H1 (cell line): ENCODE data around the gene ARL8A. TPM values are rescaled to one million over a fixed set of nuclear protein-coding genes. Genes with fewer than 3 reads are reported as not detected.

Experiments
- CTCF ChIA-PET: fragments of 300-600 bp; sonication (Branson Sonifier 250); formaldehyde crosslinking; loops from one replicate; lab custom pipeline; 2021; ENCODE audit not compliant: partially characterized antibody; lab: Charles Lee
- POLR2A ChIA-PET: fragments of 300-600 bp; sonication (Branson Sonifier 250); formaldehyde crosslinking; loops from one replicate; lab custom pipeline; 2021; ENCODE audit warnings: inconsistent platforms; ENCODE audit not compliant: partially characterized antibody; lab: Charles Lee
- DNase-seq, 2 experiments: peaks; one replicate each; pipeline versions ENCODE4 v3.0.0 to v3.0.0-alpha.2; 2010 to 2022; ENCODE audit warnings: low spot score in 2 of 2, low read depth in 1 of 2, mixed read lengths in 1 of 2
- FAIRE-seq: peaks from 2 replicates; lab custom pipeline; 2011; peaks lifted over from hg19 to GRCh38; lab: Jason Lieb, UNC
- H2AFZ ChIP-seq: 2 replicates; pipeline ENCODE4 v1.8.1; 2012; ENCODE audit warnings: low read length, inconsistent platforms
- H2AK5ac ChIP-seq: 2 replicates; pipeline ENCODE4 v1.6.1; 2013; ENCODE audit warnings: low read depth, low read length
- H2BK120ac ChIP-seq: replicated peaks from 2 replicates; pipeline ENCODE3; 2013; ENCODE audit warnings: low read depth, low read length, inconsistent platforms
- H2BK12ac ChIP-seq: 2 replicates; pipeline ENCODE4 v1.6.1; 2013; ENCODE audit warnings: low read depth, low read length
- H2BK15ac ChIP-seq: 2 replicates; pipeline ENCODE4 v1.6.1; 2013; ENCODE audit warnings: low read length
- H2BK20ac ChIP-seq: 2 replicates; pipeline ENCODE4 v1.6.1; 2013; ENCODE audit warnings: low read length
- H2BK5ac ChIP-seq: 2 replicates; pipeline ENCODE4 v1.6.1; 2013; ENCODE audit warnings: low read depth, low read length
- H3K14ac ChIP-seq: 2 replicates; pipeline ENCODE4 v1.6.1; 2013; ENCODE audit warnings: inconsistent platforms; ENCODE audit not compliant: insufficient read length
- H3K18ac ChIP-seq: 2 replicates; pipeline ENCODE4 v1.6.1; 2013; ENCODE audit warnings: low read length; ENCODE audit errors: extremely low read depth
- H3K23ac ChIP-seq: 2 replicates; pipeline ENCODE4 v1.6.1; 2013; ENCODE audit warnings: inconsistent platforms; ENCODE audit not compliant: insufficient read length
- H3K23me2 ChIP-seq: 2 replicates; pipeline ENCODE4 v1.6.1; 2013; ENCODE audit warnings: low read depth, low read length
- H3K27ac ChIP-seq: 2 replicates; pipeline ENCODE4 v1.6.1; 2011; ENCODE audit warnings: low read depth, low read length, inconsistent platforms
- H3K27me3 ChIP-seq, 4 experiments: replicated peaks in 1 of 4; 1 replicate in 1 of 4; 2 replicates in 3 of 4; pipeline versions ENCODE4 v1.6.1 to v1.8.1; 2011 to 2013; ENCODE audit warnings: low read length in 3 of 4, mild to moderate bottlenecking in 3 of 4, inconsistent platforms in 2 of 4, mixed read lengths in 2 of 4, moderate library complexity in 1 of 4; ENCODE audit not compliant: control insufficient read depth in 3 of 4, insufficient read depth in 3 of 4; ENCODE audit errors: extremely low read depth in 1 of 4
- H3K36me3 ChIP-seq, 4 experiments: 2 replicates each; pipeline versions ENCODE4 v1.6.1 to v1.8.1; 2011 to 2013; ENCODE audit warnings: mild to moderate bottlenecking in 4 of 4, low read length in 3 of 4, moderate library complexity in 2 of 4, control low read depth in 1 of 4, inconsistent platforms in 1 of 4; ENCODE audit not compliant: insufficient read depth in 4 of 4, control insufficient read depth in 2 of 4
- H3K4ac ChIP-seq: replicated peaks from 2 replicates; pipeline ENCODE3; 2013; ENCODE audit warnings: low read length, low read depth, mixed read lengths, inconsistent platforms; ENCODE audit not compliant: insufficient read length
- H3K4me1 ChIP-seq, 4 experiments: replicated peaks in 1 of 4; 1 replicate in 1 of 4; 2 replicates in 3 of 4; pipeline versions ENCODE4 v1.6.1 to v1.8.1; 2011 to 2013; ENCODE audit warnings: low read length in 3 of 4, inconsistent platforms in 2 of 4, mixed read lengths in 1 of 4; ENCODE audit not compliant: insufficient read depth in 4 of 4, control insufficient read depth in 3 of 4
- H3K4me2 ChIP-seq, 2 experiments: 2 replicates each; pipeline versions ENCODE4 v1.6.1 to v1.8.1; 2011 to 2013; ENCODE audit warnings: low read depth in 2 of 2, low read length in 2 of 2, control low read depth in 1 of 2, inconsistent platforms in 1 of 2, mild to moderate bottlenecking in 1 of 2; ENCODE audit not compliant: insufficient read depth in 1 of 2
- H3K4me3 ChIP-seq, 4 experiments: fragments of 200-600, 300-600 bp in 1 of 4; sonication (generic), shearing (Covaris generic), sonication (Bioruptor Twin) in 1 of 4; 2 replicates each; pipeline versions ENCODE4 v1.5.1 to v1.8.1; 2011 to 2016; ENCODE audit warnings: low read length in 4 of 4, low read depth in 3 of 4, control low read depth in 2 of 4, inconsistent platforms in 2 of 4, mild to moderate bottlenecking in 2 of 4, mixed read lengths in 1 of 4, moderate library complexity in 1 of 4; ENCODE audit not compliant: insufficient read depth in 2 of 4; ENCODE audit errors: extremely low read depth in 1 of 4
- H3K56ac ChIP-seq: replicated peaks from 2 replicates; pipeline ENCODE3; 2013; ENCODE audit warnings: low read depth, mild to moderate bottlenecking, mixed read lengths, low read length, inconsistent platforms; ENCODE audit not compliant: insufficient read length
- H3K79me1 ChIP-seq: 2 replicates; pipeline ENCODE4 v1.6.1; 2013; ENCODE audit warnings: low read depth, low read length, control low read depth
- H3K79me2 ChIP-seq, 2 experiments: 2 replicates each; pipeline versions ENCODE4 v1.6.1 to v1.8.1; 2012 to 2013; ENCODE audit warnings: low read length in 2 of 2, mild to moderate bottlenecking in 2 of 2, inconsistent platforms in 1 of 2; ENCODE audit not compliant: insufficient read depth in 2 of 2, control insufficient read depth in 1 of 2
- H3K9ac ChIP-seq, 4 experiments: replicated peaks in 1 of 4; 1 replicate in 1 of 4; 2 replicates in 3 of 4; pipeline versions ENCODE4 v1.6.1 to v1.8.1; 2011 to 2013; ENCODE audit warnings: low read depth in 3 of 4, low read length in 3 of 4, control low read depth in 2 of 4, mild to moderate bottlenecking in 2 of 4, moderate library complexity in 2 of 4, inconsistent platforms in 1 of 4; ENCODE audit errors: extremely low read depth in 1 of 4
- H3K9me3 ChIP-seq, 2 experiments: 2 replicates each; pipeline versions ENCODE4 v1.6.1 to v1.8.1; 2012 to 2013; ENCODE audit warnings: mild to moderate bottlenecking in 2 of 2, moderate library complexity in 2 of 2, control low read depth in 1 of 2, inconsistent platforms in 1 of 2, low read depth in 1 of 2, low read length in 1 of 2, mixed read lengths in 1 of 2; ENCODE audit not compliant: insufficient read depth in 2 of 2
- H4K20me1 ChIP-seq, 2 experiments: replicated peaks in 1 of 2; 2 replicates each; pipeline versions ENCODE3 to v1.8.1; 2011 to 2013; ENCODE audit warnings: inconsistent platforms in 2 of 2, low read length in 2 of 2, mild to moderate bottlenecking in 1 of 2; ENCODE audit not compliant: insufficient read depth in 2 of 2, control insufficient read depth in 1 of 2
- H4K5ac ChIP-seq: 2 replicates; pipeline ENCODE4 v1.6.1; 2013; ENCODE audit warnings: low read length, low read depth, mixed read lengths, inconsistent platforms; ENCODE audit not compliant: insufficient read length
- H4K8ac ChIP-seq: 2 replicates; pipeline ENCODE4 v1.8.0; 2013; ENCODE audit warnings: mild to moderate bottlenecking, moderate library complexity, low read length, inconsistent platforms; ENCODE audit not compliant: insufficient read depth; ENCODE audit errors: extremely low read depth
- H4K91ac ChIP-seq: replicated peaks from 2 replicates; pipeline ENCODE3; 2013; ENCODE audit warnings: low read length, mixed read lengths, inconsistent platforms; ENCODE audit not compliant: insufficient read length
- ATF2 ChIP-seq: IDR thresholded peaks from 2 replicates; pipeline ENCODE4 v1.6.1; 2012; ENCODE audit warnings: low read length, inconsistent platforms
- BRCA1 ChIP-seq: IDR thresholded peaks from 2 replicates; pipeline ENCODE4 v1.6.1; 2012; ENCODE audit warnings: low read depth, low read length, improper control_type of control experiment
- CEBPB ChIP-seq: IDR thresholded peaks from 2 replicates; pipeline ENCODE4 v1.6.1; 2012; ENCODE audit warnings: low read depth, low read length
- FOSL1 ChIP-seq: IDR thresholded peaks from 2 replicates; pipeline ENCODE4 v1.6.1; 2011; ENCODE audit warnings: mild to moderate bottlenecking, low read depth, low read length, moderate library complexity; ENCODE audit not compliant: insufficient read depth
- KDM4A ChIP-seq: IDR thresholded peaks from one replicate; pipeline ENCODE4 v1.7.1; 2012; ENCODE audit warnings: low read depth, mild to moderate bottlenecking, moderate library complexity, low read length, inconsistent platforms; ENCODE audit not compliant: severe bottlenecking
- MAX ChIP-seq: IDR thresholded peaks from 2 replicates; pipeline ENCODE4 v1.6.1; 2012; ENCODE audit warnings: inconsistent platforms
- POLR2A ChIP-seq, 2 experiments: IDR thresholded peaks; 1 replicate in 1 of 2; 2 replicates in 1 of 2; pipeline ENCODE4 v1.6.1; 2011; ENCODE audit warnings: low read depth in 2 of 2, low read length in 2 of 2, mild to moderate bottlenecking in 2 of 2; ENCODE audit errors: control extremely low read depth in 1 of 2
- RAD21 ChIP-seq, 2 experiments: IDR thresholded peaks in 1 of 2; conservative IDR thresholded peaks in 1 of 2; 2 replicates each; pipeline ENCODE4 v1.6.1; 2011; ENCODE audit warnings: low read depth in 2 of 2, low read length in 2 of 2, improper control_type of control experiment in 1 of 2, inconsistent platforms in 1 of 2, mild to moderate bottlenecking in 1 of 2, moderate library complexity in 1 of 2
- RFX5 ChIP-seq: IDR thresholded peaks from 2 replicates; pipeline ENCODE4 v1.6.1; 2011; ENCODE audit warnings: low read depth, low read length, improper control_type of control experiment, borderline replicate concordance
- SIN3A ChIP-seq, 2 experiments: IDR thresholded peaks in 1 of 2; conservative IDR thresholded peaks in 1 of 2; 2 replicates each; pipeline ENCODE4 v1.6.1; 2011 to 2012; ENCODE audit warnings: low read length in 2 of 2, improper control_type of control experiment in 1 of 2, low read depth in 1 of 2, mild to moderate bottlenecking in 1 of 2
- SIX5 ChIP-seq: IDR thresholded peaks from 2 replicates; pipeline ENCODE4 v1.6.1; 2011; ENCODE audit warnings: mild to moderate bottlenecking, low read depth, low read length
- SP4 ChIP-seq: IDR thresholded peaks from 2 replicates; pipeline ENCODE4 v1.6.1; 2012; ENCODE audit warnings: low read length, inconsistent platforms
- WGBS, 2 experiments: shearing (Covaris generic) in 1 of 2; methylation state at CpG; one replicate each; pipeline versions ENCODE4 v1.1.6 to v1.1.7; 2013 to 2015; ENCODE audit warnings: low lambda C conversion rate in 2 of 2, mixed read lengths in 2 of 2, inconsistent platforms in 1 of 2, low coverage in 1 of 2, missing lambda C conversion rate in 1 of 2; ENCODE audit not compliant: insufficient replicate concordance in 2 of 2, insufficient coverage in 1 of 2, insufficient read length in 1 of 2; ENCODE audit errors: extremely low coverage in 1 of 2, missing lambda C conversion rate in 1 of 2; 5-methylcytosine and 5-hydroxymethylcytosine counted together
- polyA plus RNA-seq, 7 experiments: library from polyadenylated mRNA; depleted of rRNA in 3 of 7; stranded (reverse) in 5 of 7; unstranded in 2 of 7; fragments of >200 nt in 5 of 7; fragments of 200-250 nt in 2 of 7; gene quantifications; 1 replicate in 5 of 7; 2 replicates in 1 of 7; 4 replicates in 1 of 7; pipeline versions ENCODE4 v1.2.1 to v1.2.3, GENCODE V29; 2011 to 2013; ENCODE audit warnings: missing spikeins in 2 of 7, mixed read lengths in 2 of 7
- total RNA-seq: library from RNA; stranded (reverse); fragmentation: NEBNext Ultra II Directional; extraction: Animal tissue kit (Norgen Biotek cat#: 25700); gene quantifications from 2 replicates; pipeline ENCODE4 v1.2.1, GENCODE V29; 2021

Gene ARL8A
- total and polyA plus RNA-seq, 2 of the 8 experiments (the other 6 are each of a cell fraction or from before 2014, with no cell fraction given): 40.3 to 58.7 TPM

GRCh38 chr1:202151045-202151444 is 6.5 kb upstream of the ARL8A start:
- Histone ChIP-seq H3K9ac (no peak overlapping the region), H3K23me2 (no peaks in the 10 kb centered on the region), H3K79me1 (no peaks in the 10 kb centered on the region), H4K20me1 (no peaks in the 10 kb centered on the region), H2BK15ac (peak overlapping the region; percentile 61; the same call in 1 of the 2 replicates), H4K5ac (no peak overlapping the region), H2BK20ac (no peak overlapping the region), H3K4me1 (peaks cover 0 to 3% (median 0%) of the 10 kb centered on the region in 4 experiments; a peak in 2 of 7 replicates), H3K18ac (no peak overlapping the region), H3K4me3 (no peak overlapping the region), H2BK120ac (no peak overlapping the region), H3K27me3 (no peaks in the 10 kb centered on the region), H3K9me3 (no peaks in the 10 kb centered on the region; a peak in 1 of 4 replicates), H3K56ac (no peak overlapping the region), H3K27ac (no peak overlapping the region), H4K8ac (no peak overlapping the region), H2BK5ac (no peak overlapping the region; the same call in 1 of the 2 replicates), H4K91ac (no peak overlapping the region), H3K79me2 (no peaks in the 10 kb centered on the region), H2AK5ac (no peak overlapping the region), H2BK12ac (no peak overlapping the region), H3K4ac (no peak overlapping the region), H2AFZ (no peak overlapping the region), H3K4me2 (no peak overlapping the region), H3K14ac (no peak overlapping the region), H3K36me3 (no peaks in the 10 kb centered on the region), H3K23ac (no peak overlapping the region)
- WGBS, 2 experiments: 97% methylated on average over 2 of the region's 2 CpGs; no CpG with 5 or more reads in 1 of the 2 experiments
- DNase-seq (no peak), FAIRE-seq (no peak)
- TF ChIP-seq SIX5: no peak
- no peak for TF ChIP-seq POLR2A (IDR thresholded peaks at IDR 0.05; ENCODE audit: control extremely low read depth in 1 of 2, low read depth in 2 of 2, low read length in 2 of 2)
- TF ChIP-seq SIN3A (conservative IDR thresholded peaks at IDR 0.05 in 1 of 2, IDR thresholded peaks at IDR 0.05 in 1 of 2; ENCODE audit: low read depth in 1 of 2, low read length in 2 of 2): no peak
- no peak for TF ChIP-seq CEBPB
- TF ChIP-seq KDM4A: no peak
- no peak for TF ChIP-seq RAD21 (IDR thresholded peaks at IDR 0.05 in 1 of 2, conservative IDR thresholded peaks at IDR 0.05 in 1 of 2; ENCODE audit: low read depth in 2 of 2, low read length in 2 of 2)
- no peak for TF ChIP-seq FOSL1
- no peak for TF ChIP-seq RFX5
- no peak for TF ChIP-seq ATF2
- no peak for TF ChIP-seq SP4
- no peak for TF ChIP-seq MAX
- no peak for TF ChIP-seq BRCA1
- POLR2A ChIA-PET: no interaction called here
- CTCF ChIA-PET: interaction anchor here (0.6 to 2.2 kb wide), 5 partner anchors 12 to 22 kb away, joined by 3 to 10 read pairs (median 6); no protein-coding TSS in a partner anchor
